ENCODE results near the gene EEFSEC. TPM values are rescaled to one million over a fixed set of nuclear protein-coding genes. Genes with fewer than 3 reads are reported as not detected.

The EEFSEC gene
- total RNA-seq, 1 experiment from 2014 or later: 9.5 TPM

GRCh38 chr3:128145279-128145678 lies 8.0 kb upstream of the EEFSEC start:
- no peak overlapping the region for H2AFZ ChIP-seq (ENCODE audit: low read length)
- no peak overlapping the region for H3K56ac ChIP-seq (ENCODE audit: insufficient read length, low read depth, low read length)
- no peaks in the 10 kb centered on the region for H3K27me3 ChIP-seq (ENCODE audit: insufficient read depth, low read length)
- no peaks in the 10 kb centered on the region; a peak in 1 of 7 replicates for H3K36me3 Mint-ChIP-seq (ENCODE audit: insufficient read depth in 1 of 3, low read depth in 3 of 3)
- H3K23me2 ChIP-seq (ENCODE audit: insufficient read length, low read depth, low read length, poor library complexity, severe bottlenecking): no peaks in the 10 kb centered on the region
- H3K79me2 ChIP-seq (ENCODE audit: insufficient read depth, low read length): no peaks in the 10 kb centered on the region
- H3K9ac ChIP-seq (ENCODE audit: extremely low read depth, insufficient read length, low read length): no peak overlapping the region
- H3T11ph ChIP-seq (ENCODE audit: low read length): no peak overlapping the region
- H3K27ac ChIP-seq (ENCODE audit: insufficient read length, low read depth, low read length): no peak overlapping the region
- H3K4me1 Mint-ChIP-seq: no peaks in the 10 kb centered on the region
- H3K4ac ChIP-seq (ENCODE audit: low read depth, low read length): no peak overlapping the region
- no peak overlapping the region for H2BK12ac ChIP-seq (ENCODE audit: insufficient read length, low read depth, low read length)
- H3K27me3 Mint-ChIP-seq (ENCODE audit: low read depth): peaks cover 32% of the 10 kb centered on the region
- no peak overlapping the region for H3K27ac Mint-ChIP-seq
- no peaks in the 10 kb centered on the region for H3K9me3 Mint-ChIP-seq
- no peak overlapping the region for H2BK15ac ChIP-seq (ENCODE audit: low read depth, low read length)
- H2BK120ac ChIP-seq (ENCODE audit: low read depth, low read length, poor library complexity, severe bottlenecking): no peak overlapping the region
- H4K8ac ChIP-seq (replicated peaks; ENCODE audit: insufficient read length, low read depth, low read length): no peak overlapping the region
- H3K9me3 ChIP-seq (ENCODE audit: control insufficient read depth, low read depth, low read length): no peaks in the 10 kb centered on the region
- no peak for DNase-seq
- no peak overlapping the region for H2AK5ac ChIP-seq (ENCODE audit: insufficient read length, low read length)
- peaks cover 4% of the 10 kb centered on the region for H4K20me1 ChIP-seq (ENCODE audit: control insufficient read depth, insufficient read depth, insufficient read length)
- no peak overlapping the region for H4K5ac ChIP-seq (ENCODE audit: insufficient read length, low read depth, low read length)
- H3K14ac ChIP-seq (ENCODE audit: insufficient read depth, low read length): no peak overlapping the region
- H3K4me3 Mint-ChIP-seq: no peak overlapping the region
- H3K4me1 ChIP-seq (ENCODE audit: insufficient read depth, low read length): no peaks in the 10 kb centered on the region
- no peak overlapping the region for H3K18ac ChIP-seq (ENCODE audit: insufficient read length, low read depth, low read length)
- no CpG with 5 or more reads among the region's 6 CpGs for WGBS (ENCODE audit: extremely low coverage, insufficient read length, low lambda C conversion rate)
- H3K23ac ChIP-seq (ENCODE audit: insufficient read length, low read depth, low read length): no peak overlapping the region
- TF ChIP-seq CTCF (conservative IDR thresholded peaks at IDR 0.05): no peak
- no peak overlapping the region for H2BK20ac ChIP-seq (ENCODE audit: low read depth, low read length, poor library complexity, severe bottlenecking)
- H3K4me2 ChIP-seq (ENCODE audit: insufficient read depth, insufficient read length, low read length): no peak overlapping the region
- H3K79me1 ChIP-seq (ENCODE audit: insufficient read depth, low read depth, low read length, poor library complexity, severe bottlenecking): no peaks in the 10 kb centered on the region
- no peak overlapping the region for H4K91ac ChIP-seq (ENCODE audit: insufficient read length, low read depth, low read length)
- H2BK5ac ChIP-seq (ENCODE audit: insufficient read length, low read length): no peak overlapping the region
